GM12878 (cell line): ENCODE results near the gene SOCS6. TPM values are rescaled to one million over a fixed set of nuclear protein-coding genes. Genes with fewer than 3 reads are reported as not detected.

ENCODE experiments used
- ATAC-seq: fragments of 200-7000 bp; cut with Tn5 transposase; 3 replicates; pipeline ENCODE4 v1.9.1; 2020; ENCODE audit warnings: mild to moderate bottlenecking, moderate library complexity
- BruUV-seq: library from RNA; stranded (reverse); fragments of 400-500 nt; replicated peaks from 2 replicates; lab custom pipeline; 2021; lab: Mats Ljungman, UMichigan
- CTCF ChIA-PET: fragments of 300-600 bp; sonication (Branson Sonifier 250); formaldehyde crosslinking; extraction: SDS; loops from one replicate; lab custom pipeline; 2021; ENCODE audit warnings: inconsistent platforms; lab: Yijun Ruan, JAX
- POLR2A ChIA-PET: fragments of 350-600 bp; formaldehyde crosslinking; extraction: SDS; loops from one replicate; lab custom pipeline; 2021; ENCODE audit warnings: inconsistent platforms; lab: Charles Lee
- RAD21 ChIA-PET: fragments of 300-600 bp; sonication (Branson Sonifier 250); formaldehyde crosslinking; loops from one replicate; lab custom pipeline; 2023; ENCODE audit warnings: antibody characterized with exemption; ENCODE audit not compliant: unreplicated experiment; lab: Charles Lee
- SMC1A ChIA-PET: fragments of 300-600 bp; sonication (Branson Sonifier 250); formaldehyde crosslinking; loops from one replicate; lab custom pipeline; 2023; ENCODE audit not compliant: unreplicated experiment, uncharacterized antibody; lab: Charles Lee
- DNase-seq: peaks from one replicate; pipeline ENCODE4 v3.0.0-alpha.2; 2011; ENCODE audit warnings: low read depth, low spot score
- FAIRE-seq: peaks from 3 replicates; lab custom pipeline; 2011; peaks lifted over from hg19 to GRCh38; lab: Jason Lieb, UNC
- H2AFZ ChIP-seq: 2 replicates; pipeline ENCODE4 v1.6.0; 2011; ENCODE audit warnings: low read depth, low read length, control low read depth; ENCODE audit not compliant: control insufficient read depth
- H3K27ac ChIP-seq: 2 replicates; pipeline ENCODE4 v1.5.1; 2011; ENCODE audit warnings: control low read depth; ENCODE audit not compliant: control insufficient read depth, insufficient read depth
- H3K27me3 ChIP-seq, 2 experiments: replicated peaks in 1 of 2; 2 replicates each; pipeline versions ENCODE4 v1.6.0 to v1.6.1; 2011; ENCODE audit warnings: low read length in 1 of 2; ENCODE audit not compliant: control insufficient read depth in 2 of 2, insufficient read depth in 2 of 2
- H3K36me3 ChIP-seq, 2 experiments: 2 replicates each; pipeline ENCODE4 v1.5.1; 2011; ENCODE audit warnings: low read length in 1 of 2; ENCODE audit not compliant: control insufficient read depth in 2 of 2, insufficient read depth in 2 of 2
- H3K4me1 ChIP-seq: 2 replicates; pipeline ENCODE4 v1.6.1; 2011; ENCODE audit warnings: mild to moderate bottlenecking, low read length, moderate library complexity, mixed read lengths; ENCODE audit not compliant: control insufficient read depth, insufficient read depth
- H3K4me2 ChIP-seq: 2 replicates; pipeline ENCODE4 v1.6.0; 2011; ENCODE audit warnings: control low read depth; ENCODE audit not compliant: control insufficient read depth, insufficient read depth
- H3K4me3 ChIP-seq: fragments of 200-600 bp; sonication (generic); 2 replicates; pipeline ENCODE4 v1.5.1; 2016
- H3K79me2 ChIP-seq: 2 replicates; pipeline ENCODE4 v1.6.0; 2011; ENCODE audit warnings: low read length; ENCODE audit not compliant: control insufficient read depth, insufficient read depth
- H3K9ac ChIP-seq: 2 replicates; pipeline ENCODE4 v1.8.0; 2011; ENCODE audit warnings: low read length, control low read depth, mixed read lengths; ENCODE audit not compliant: control insufficient read depth, insufficient read depth
- H3K9me3 ChIP-seq: replicated peaks from 3 replicates; pipeline ENCODE4 v1.5.1; 2011; ENCODE audit warnings: mild to moderate bottlenecking, low read length; ENCODE audit not compliant: control insufficient read depth, insufficient read depth
- H4K20me1 ChIP-seq: 2 replicates; pipeline ENCODE4 v1.6.0; 2011; ENCODE audit not compliant: control insufficient read depth, insufficient read depth
- ATF3 ChIP-seq: IDR thresholded peaks from 2 replicates; pipeline ENCODE4 v1.6.1; 2011; ENCODE audit warnings: low read depth, mild to moderate bottlenecking, low read length, moderate library complexity, borderline replicate concordance; ENCODE audit errors: extremely low read depth
- BACH1 ChIP-seq: fragments of 450-650 bp; IDR thresholded peaks from 2 replicates; pipeline ENCODE4 v1.6.1; 2017; ENCODE audit warnings: mild to moderate bottlenecking, borderline replicate concordance
- IRF5 ChIP-seq: fragments of 450-650 bp; IDR thresholded peaks from 2 replicates; pipeline ENCODE4 v1.6.1; 2017; ENCODE audit warnings: borderline replicate concordance
- MEF2B ChIP-seq: fragments of 450-650 bp; IDR thresholded peaks from 2 replicates; pipeline ENCODE4 v1.6.1; 2018; ENCODE audit warnings: mild to moderate bottlenecking, moderate library complexity; ENCODE audit not compliant: partially characterized antibody, poor library complexity, severe bottlenecking
- PBX3 ChIP-seq: IDR thresholded peaks from 2 replicates; pipeline ENCODE4 v1.6.1; 2011; ENCODE audit warnings: mild to moderate bottlenecking, low read depth, low read length, moderate library complexity; ENCODE audit not compliant: insufficient replicate concordance
- PKNOX1 ChIP-seq: fragments of 450-650 bp; IDR thresholded peaks from 2 replicates; pipeline ENCODE4 v1.6.1; 2016; ENCODE audit warnings: mild to moderate bottlenecking
- WGBS: methylation state at CpG from one replicate; pipeline ENCODE4 v1.1.6; 2016; ENCODE audit warnings: low lambda C conversion rate; ENCODE audit not compliant: insufficient replicate concordance, insufficient coverage; ENCODE audit errors: missing lambda C conversion rate; 5-methylcytosine and 5-hydroxymethylcytosine counted together
- in situ Hi-C: fragments of 300-500 bp; cut with MboI; formaldehyde crosslinking; loops from 9 replicates; pipeline ENCODE4 v1.14.3; 2018; ENCODE audit warnings: mixed read lengths
- intact Hi-C: fragments of 100-400 bp; cut with micrococcal nuclease; formaldehyde crosslinking; loops from one replicate; pipeline ENCODE4 v1.14.2; 2022; ENCODE audit not compliant: unreplicated experiment
- polyA plus RNA-seq, 11 experiments: library from polyadenylated mRNA; depleted of rRNA in 4 of 11; unstranded in 6 of 11; stranded (reverse) in 5 of 11; fragments of >200 nt; fragmentation: Nextera tagmentation in 4 of 11; fragmentation: Illumina TruSeq in 1 of 11; extraction: Ambion mirVana in 4 of 11; extraction: Trizol in 1 of 11; gene quantifications; 1 replicate in 1 of 11; 2 replicates in 10 of 11; pipeline versions ENCODE4 v1.2.1 to v1.2.3, GENCODE V29; 2011 to 2016; ENCODE audit warnings: inconsistent platforms in 2 of 11, missing spikeins in 2 of 11, low read depth in 1 of 11
- total RNA-seq, 4 experiments: library from RNA; depleted of rRNA in 3 of 4; stranded (reverse); fragments of >200 nt in 3 of 4; fragmentation: Illumina TruSeq in 1 of 4; extraction: Trizol in 1 of 4; gene quantifications; 2 replicates each; pipeline versions ENCODE4 v1.2.1 to v1.2.3, GENCODE V29; 2013 to 2021

SOCS6 gene
- total and polyA plus RNA-seq, 10 of the 15 experiments (the other 5 are each of a cell fraction or from before 2014, with no cell fraction given), result 1.6 to 6.1 (median 4.1) TPM

- 76% methylated on average over 3 of the region's 3 CpGs for WGBS
- Histone ChIP-seq H3K9me3 (no peaks in the 10 kb centered on the region), H3K4me1 (peaks cover 5% of the 10 kb centered on the region), H2AFZ (no peak overlapping the region), H4K20me1 (peaks cover 4% of the 10 kb centered on the region; the same call in 1 of the 2 replicates), H3K9ac (no peak overlapping the region), H3K27me3 (no peaks in the 10 kb centered on the region), H3K79me2 (peaks cover 40% of the 10 kb centered on the region), H3K36me3 (no peaks in the 10 kb centered on the region), H3K27ac (no peak overlapping the region), H3K4me2 (peak overlapping the region; percentile 7), H3K4me3 (no peak overlapping the region)
- SMC1A ChIA-PET, result no interaction called here
- CTCF ChIA-PET, result interaction anchor here (1.0 kb wide), 1 partner anchor 162 kb away, joined by 3 read pairs; no protein-coding TSS in a partner anchor
- POLR2A ChIA-PET, result interaction anchor here (0.6 kb wide), 1 partner anchor 118 kb away, joined by 5 read pairs; no protein-coding TSS in a partner anchor
- RAD21 ChIA-PET, result no interaction called here
- TF ChIP-seq MEF2B, result peak; percentile 26
- no peak for TF ChIP-seq BACH1
- TF ChIP-seq ATF3, result no peak
- no peak for TF ChIP-seq IRF5
- TF ChIP-seq PKNOX1, result peak; percentile 50; the same call in 1 of the 2 replicates
- peak; percentile 47 for TF ChIP-seq PBX3
- FAIRE-seq (peak; percentile 69), ATAC-seq (peak; percentile 67), DNase-seq (no peak)
- in situ Hi-C loops, result no loop called here
- TSS peak; percentile 26 for BruUV-seq
- intact Hi-C loops, result loop anchor here (5.0 kb wide), 1 partner anchor 331 kb away; no protein-coding TSS in a partner anchor
Observed at GRCh38 chr18:70293166-70293565, 4.3 kb downstream of the SOCS6 start.
